GM21390 (cell line): ENCODE data around the gene CLDN19.
"Not testable (repeated sequence)": the region's sequence is repeated elsewhere in the genome, so short reads cannot be mapped to it uniquely, and the experiment has no call there.

Experiments used
- ATAC-seq: cut with Tn5 transposase; IDR thresholded peaks from one replicate; pipeline ENCODE4 v1.9.1; 2021; ENCODE audit not compliant: unreplicated experiment

CLDN19 gene

DNA sequence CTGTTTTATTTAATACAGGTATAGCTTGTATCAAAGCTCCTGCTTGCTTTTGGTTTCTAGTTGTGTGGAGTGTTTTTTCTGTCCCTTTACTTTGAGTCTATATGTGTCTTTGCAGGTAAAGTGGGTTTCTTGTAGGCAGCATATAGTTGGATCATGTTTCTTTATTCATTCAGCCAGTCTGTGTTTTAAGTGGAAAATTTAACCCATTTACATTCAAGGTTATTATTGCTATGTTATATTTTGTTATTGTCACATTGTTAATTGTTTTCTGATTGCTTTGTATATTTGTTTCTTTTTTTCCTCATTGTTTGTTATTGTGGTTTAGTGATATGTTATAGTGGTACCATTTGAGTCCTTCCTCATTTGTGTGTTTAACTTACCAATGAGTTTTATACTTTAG, 26.7 kb downstream of the CLDN19 start:
- ATAC-seq: no peak

GRCh38 chr1:42712808-42713207, 27.2 kb downstream of the CLDN19 start:
- ATAC-seq: not testable (repeated sequence)

- ATAC-seq: no peak
Measured at GRCh38 chr1:42703888-42704464, 36.1 kb downstream of the CLDN19 start.

DNA sequence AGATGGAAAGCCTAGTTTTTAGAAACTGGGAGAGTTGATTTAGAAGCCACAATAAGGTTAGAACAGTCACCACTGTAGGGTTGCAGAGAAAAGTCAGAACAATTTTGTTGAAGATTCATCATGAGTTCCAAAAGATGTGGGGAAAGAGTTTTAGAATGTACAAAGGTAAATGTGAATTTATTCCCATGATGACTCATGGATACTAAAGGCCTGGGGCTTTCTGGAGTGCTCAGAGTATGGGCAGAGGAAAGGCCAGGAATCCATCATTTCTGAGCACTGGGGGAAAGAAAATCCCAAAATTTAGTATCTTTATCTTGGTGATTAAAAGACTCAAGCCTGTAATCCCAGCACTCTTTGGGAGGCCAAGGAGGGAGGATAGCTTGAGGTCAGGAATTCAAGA, 40.0 kb downstream of the CLDN19 start:
- no peak for ATAC-seq

DNA sequence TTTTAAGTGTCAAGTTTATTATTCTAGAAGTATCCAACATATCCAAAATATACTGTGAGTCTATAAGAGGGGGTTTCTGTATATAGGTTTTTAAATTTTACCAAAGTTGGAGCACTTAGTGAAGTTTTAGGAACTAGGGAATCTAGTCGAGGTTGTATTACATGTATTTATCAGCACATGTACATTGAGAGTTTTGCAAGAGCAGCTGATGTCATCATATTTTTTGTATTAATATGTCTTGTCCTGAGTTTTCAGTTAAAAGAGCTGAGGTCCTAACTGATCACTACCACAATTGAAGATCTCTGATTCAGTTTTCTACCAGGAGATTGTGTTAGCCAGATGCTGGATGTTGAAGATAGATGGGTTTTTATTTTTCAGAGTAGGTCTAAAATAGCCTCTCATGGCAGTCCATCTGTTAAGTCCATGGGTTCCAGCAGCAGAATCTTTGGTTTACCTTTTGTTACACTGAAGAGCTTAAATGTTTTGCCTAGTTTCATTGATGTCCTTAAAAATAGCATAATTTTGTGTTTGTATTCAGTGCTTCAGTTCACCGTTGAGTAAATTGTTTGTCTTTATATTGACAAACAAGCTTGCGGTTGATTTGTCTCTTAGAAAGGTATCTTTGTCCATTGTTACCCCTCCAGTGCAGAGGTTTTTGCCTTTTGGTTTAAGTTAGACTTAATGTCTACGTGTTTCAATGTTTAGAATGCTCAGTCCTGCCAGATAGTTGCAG, 41.8 kb downstream of the CLDN19 start:
- no peak for ATAC-seq

DNA sequence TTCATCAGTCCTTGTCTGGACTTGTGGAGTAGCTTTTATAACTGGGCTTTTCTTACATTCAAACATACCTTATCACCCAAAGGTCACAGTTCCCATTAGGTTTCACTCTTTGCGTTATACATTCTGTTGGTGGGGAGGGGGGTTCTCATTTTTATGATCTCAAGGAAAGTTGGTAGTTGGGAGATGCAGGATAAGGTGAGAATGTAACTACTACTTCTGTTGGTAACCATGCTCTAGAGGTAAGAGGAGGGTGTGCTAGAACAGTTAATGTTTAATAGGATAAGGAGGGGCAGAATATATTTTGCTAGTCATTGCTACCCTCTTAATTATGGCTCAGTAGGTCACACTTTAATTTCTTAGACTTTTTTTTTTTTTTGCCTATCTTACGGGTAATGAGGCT, 47.1 kb downstream of the CLDN19 start:
- no peak for ATAC-seq

DNA sequence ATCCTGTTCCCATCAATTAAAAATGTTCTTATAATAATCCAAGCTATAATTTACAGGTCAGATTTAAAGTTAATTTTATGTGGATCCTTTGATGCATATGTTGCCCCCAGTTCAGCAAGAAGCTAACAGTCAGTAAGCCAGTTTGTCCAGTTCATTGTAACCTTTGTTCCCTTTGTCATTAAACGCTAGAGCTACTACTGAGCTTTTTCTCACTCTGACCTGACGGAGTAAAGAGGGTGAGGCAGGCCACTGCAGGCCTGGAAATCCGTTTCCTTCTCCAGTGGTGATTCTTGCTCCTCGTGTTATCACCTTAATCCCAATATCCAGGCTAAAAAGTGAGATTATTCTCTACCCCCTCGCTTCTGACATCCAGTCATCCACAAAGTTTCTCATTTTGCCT, 47.6 kb downstream of the CLDN19 start:
- ATAC-seq: no peak

- ATAC-seq: no peak
Measured at GRCh38 chr1:42691157-42691498, 48.9 kb downstream of the CLDN19 start.

- no peak for ATAC-seq
Measured at GRCh38 chr1:42690477-42691156, 49.4 kb downstream of the CLDN19 start.

DNA sequence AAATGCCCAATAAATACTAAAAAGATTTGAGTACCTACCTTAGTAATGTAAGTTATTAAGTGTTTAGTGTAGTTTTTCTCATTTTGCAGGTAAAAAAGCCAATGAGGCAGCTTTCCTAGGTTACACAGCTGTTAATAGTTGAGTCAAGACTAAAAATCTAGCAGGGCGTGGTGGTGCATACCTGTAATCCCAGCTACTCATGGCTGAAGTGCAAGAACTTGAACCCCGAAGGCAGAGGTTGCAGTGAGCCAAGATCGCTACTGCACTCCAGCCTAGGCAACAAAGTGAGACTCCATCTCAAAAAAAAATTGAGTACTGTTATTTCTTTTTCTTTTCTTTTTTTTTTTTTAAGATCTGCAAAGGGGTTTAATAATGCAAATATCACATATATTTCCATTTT, 50.1 kb downstream of the CLDN19 start:
- no peak for ATAC-seq

GRCh38 chr1:42686418-42686817, 53.6 kb downstream of the CLDN19 start:
- ATAC-seq: no peak

DNA sequence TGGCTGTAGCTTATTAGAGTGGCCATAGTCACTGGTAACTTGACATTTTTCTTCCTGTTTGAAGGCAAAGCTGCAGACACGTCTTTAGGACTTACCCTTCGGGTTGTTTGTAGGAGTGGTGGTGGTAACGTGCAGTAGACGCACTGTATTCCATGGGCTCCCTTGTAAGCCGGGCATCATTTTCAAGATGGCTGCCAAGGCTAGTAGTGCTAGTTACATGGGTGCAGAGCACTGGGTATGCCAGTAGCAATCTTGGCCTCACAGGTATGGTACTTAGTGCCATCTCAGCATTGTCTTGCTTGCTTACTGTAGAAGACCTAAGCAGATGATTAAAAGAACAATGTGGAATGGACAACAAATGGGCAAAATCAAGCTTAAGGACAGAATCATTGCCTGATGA, 55.9 kb downstream of the CLDN19 start:
- ATAC-seq: no peak
